ENCODE results near the gene VWF.
"Not testable (repeated sequence)": the region's sequence is repeated elsewhere in the genome, so short reads cannot be mapped to it uniquely, and the experiment has no call there.

VWF gene

GRCh38 chr12:6124411-6125309 lies at the start of gene VWF:
VWF (minus strand) TSS chr12:6124670; CDS start chr12:6123196, 1,474 bp downstream.
- H3K4me3 ChIP-seq (ENCODE audit: low read depth, low read length), result no peak within 1 kb of the TSS

GRCh38 chr12:6172862-6173261 lies 48.4 kb upstream of the VWF start:
- no peak overlapping the region for H3K4me3 ChIP-seq (ENCODE audit: low read depth, low read length)

GRCh38 chr12:6172086-6172485 lies 47.6 kb upstream of the VWF start:
- no peak overlapping the region for H3K4me3 ChIP-seq (ENCODE audit: low read depth, low read length)

GRCh38 chr12:6171409-6172015 lies 47.0 kb upstream of the VWF start:
- no peak overlapping the region for H3K4me3 ChIP-seq (ENCODE audit: low read depth, low read length)

GRCh38 chr12:6167327-6168280 lies 43.1 kb upstream of the VWF start:
- H3K4me3 ChIP-seq (ENCODE audit: low read depth, low read length), result no peak overlapping the region

- H3K4me3 ChIP-seq (ENCODE audit: low read depth, low read length), result no peak overlapping the region
Observed at GRCh38 chr12:6166808-6167207, 42.3 kb upstream of the VWF start.

DNA sequence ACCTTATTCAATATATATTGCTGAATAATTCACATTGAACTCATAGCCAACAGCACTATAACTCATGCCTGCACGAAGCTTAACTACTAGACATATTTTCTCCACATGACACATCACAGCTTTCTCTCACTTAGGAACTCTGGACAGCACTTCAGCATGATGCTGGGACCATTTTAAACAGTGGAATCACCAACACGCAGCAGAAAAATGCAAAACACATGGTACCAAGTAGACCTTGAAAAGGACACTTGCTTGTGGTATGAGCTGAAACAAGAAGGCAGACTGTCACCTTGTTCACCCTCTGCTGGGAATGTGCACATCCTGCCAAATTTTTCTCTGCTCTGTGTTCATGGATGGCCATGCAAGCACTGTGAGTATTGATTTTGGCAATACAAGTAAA lies 40.9 kb upstream of the VWF start:
- no peak overlapping the region for H3K4me3 ChIP-seq (ENCODE audit: low read depth, low read length)

- no peak overlapping the region for H3K4me3 ChIP-seq (ENCODE audit: low read depth, low read length)
Observed at GRCh38 chr12:6163416-6164060, 39.1 kb upstream of the VWF start.

DNA sequence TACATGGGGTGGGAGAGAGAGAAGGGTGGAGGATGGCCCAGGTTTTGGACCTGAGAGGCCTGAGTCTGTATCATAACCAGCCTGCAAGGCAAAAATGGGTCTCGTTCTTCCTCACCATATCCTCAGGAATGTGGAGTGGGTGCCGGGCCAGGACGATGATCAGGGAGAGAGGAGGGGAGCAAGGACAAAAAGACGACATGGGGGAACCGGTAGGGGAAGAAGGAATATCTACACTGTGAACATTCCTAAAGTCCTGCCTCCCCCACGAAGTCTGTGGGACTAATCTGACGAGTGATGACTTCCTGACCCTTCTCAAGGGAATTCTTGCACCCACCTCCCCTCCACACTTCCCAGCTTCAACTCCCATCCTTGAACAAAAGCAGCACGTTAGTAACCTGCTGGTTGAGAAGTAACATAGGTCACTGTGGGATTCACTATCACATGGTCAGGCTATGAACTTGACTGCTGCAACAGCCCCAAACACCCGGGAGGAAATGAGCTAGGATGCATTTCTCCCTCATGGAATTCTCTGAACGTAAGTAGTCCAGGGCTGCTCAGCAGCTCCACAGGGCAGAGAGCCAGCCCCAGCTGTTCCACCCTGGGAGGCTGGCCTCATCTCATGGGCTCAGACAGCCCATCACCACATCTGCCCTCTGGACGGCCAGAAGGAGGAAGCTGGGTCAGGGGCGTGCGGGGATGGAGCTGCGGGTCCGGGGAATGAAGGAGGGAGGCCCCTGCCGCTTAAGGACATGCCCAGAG lies 36.8 kb upstream of the VWF start:
- no peak overlapping the region for H3K4me3 ChIP-seq (ENCODE audit: low read depth, low read length)

- H3K4me3 ChIP-seq (ENCODE audit: low read depth, low read length), result not testable (repeated sequence)
Observed at GRCh38 chr12:6160049-6160649, 35.7 kb upstream of the VWF start.

DNA sequence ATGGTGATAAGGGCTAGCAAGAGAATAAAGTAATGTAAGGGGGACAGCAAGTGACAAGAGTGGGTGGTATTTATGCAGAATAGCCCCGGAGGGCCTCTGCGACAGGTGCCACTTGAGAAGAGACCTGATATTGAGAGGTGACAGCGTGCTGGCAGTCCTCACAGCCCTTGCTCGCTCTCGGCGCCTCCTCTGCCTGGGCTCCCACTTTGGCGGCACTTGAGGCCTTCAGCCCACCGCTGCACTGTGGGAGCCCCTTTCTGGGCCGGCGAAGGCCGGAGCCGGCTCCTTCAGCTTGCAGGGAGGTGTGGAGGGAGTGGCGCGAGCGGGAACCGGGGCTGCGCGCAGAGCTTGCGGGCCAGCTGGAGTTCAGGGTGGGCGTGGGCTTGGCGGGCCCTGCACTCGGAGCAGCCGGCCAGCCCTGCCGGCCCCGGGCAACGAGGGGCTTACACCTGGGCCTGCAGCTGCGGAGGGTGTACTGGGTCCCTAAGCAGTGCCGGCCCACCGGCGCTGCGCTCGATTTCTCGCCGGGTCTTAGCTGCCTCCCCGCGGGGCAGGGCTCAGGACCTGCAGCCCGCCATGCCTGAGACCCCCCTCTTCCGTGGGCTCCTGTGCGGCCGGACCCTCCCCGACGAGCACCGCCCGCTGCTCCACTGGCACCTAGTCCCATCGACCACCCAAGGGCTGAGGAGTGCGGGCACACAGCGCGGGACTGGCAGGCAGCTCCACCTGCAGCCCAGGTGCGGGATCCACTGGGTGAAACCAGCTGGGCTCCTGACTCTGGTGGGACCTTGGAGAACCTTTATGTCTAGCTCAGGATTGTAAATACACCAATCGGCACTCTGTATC lies 34.9 kb upstream of the VWF start:
- not testable (repeated sequence) for H3K4me3 ChIP-seq (ENCODE audit: low read depth, low read length)

DNA sequence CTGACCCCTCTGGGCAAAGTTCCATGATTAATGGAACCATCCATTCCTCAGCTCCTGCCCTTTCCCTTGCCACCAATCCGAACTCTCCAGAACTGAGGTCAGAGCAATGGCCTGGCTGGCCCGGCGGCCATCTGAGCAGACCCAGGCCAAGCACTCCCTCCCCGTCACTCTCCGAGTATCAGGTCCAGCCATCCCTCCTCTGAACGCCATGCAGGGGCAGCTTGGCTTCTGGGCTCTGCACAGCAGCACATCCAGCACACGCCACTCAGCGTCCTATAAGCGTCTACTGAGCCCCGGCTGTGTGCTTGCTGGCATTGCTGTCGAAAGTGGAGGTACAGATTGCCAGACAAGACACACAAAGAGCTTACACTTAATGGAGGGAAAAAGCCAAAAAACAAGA lies 34.3 kb upstream of the VWF start:
- H3K4me3 ChIP-seq (ENCODE audit: low read depth, low read length), result no peak overlapping the region

DNA sequence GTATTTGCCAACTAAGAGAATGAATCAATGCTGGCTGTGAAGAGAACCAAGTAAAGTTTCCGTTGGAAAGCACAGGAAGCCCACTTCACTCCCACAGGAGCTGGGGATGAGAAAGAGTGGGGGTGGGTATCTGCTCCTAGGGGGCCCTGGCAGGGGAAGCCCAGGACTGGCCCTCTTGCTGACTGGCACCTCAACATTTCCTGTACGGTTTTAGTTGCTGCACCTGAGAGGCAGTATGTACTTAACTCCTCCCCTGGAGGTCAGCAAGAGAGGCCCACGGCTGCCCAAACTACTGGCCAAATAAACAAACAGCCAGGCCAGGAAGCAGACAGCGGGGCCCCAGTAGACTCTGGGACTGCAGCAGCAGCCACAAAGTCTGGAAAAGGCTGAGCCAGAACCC lies 33.8 kb upstream of the VWF start:
- H3K4me3 ChIP-seq (ENCODE audit: low read depth, low read length), result no peak overlapping the region

DNA sequence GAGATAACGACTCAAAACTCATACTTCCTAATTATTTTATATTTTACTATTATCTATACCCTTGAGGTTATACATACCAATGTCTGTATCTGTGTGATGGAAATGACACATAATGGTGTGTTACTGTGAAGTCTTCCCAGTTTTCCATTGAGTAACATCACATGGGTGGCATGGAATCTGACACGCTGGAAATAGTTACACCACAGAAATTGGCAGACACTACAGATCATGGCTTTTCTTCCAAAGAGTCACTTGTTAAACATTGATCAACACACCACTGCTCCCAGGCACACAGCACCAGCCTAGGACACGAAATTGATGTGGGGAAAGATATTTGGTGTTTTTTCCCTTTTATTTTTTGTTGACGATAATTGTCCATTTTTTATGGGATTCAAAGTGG lies 33.0 kb upstream of the VWF start:
- no peak overlapping the region for H3K4me3 ChIP-seq (ENCODE audit: low read depth, low read length)

DNA sequence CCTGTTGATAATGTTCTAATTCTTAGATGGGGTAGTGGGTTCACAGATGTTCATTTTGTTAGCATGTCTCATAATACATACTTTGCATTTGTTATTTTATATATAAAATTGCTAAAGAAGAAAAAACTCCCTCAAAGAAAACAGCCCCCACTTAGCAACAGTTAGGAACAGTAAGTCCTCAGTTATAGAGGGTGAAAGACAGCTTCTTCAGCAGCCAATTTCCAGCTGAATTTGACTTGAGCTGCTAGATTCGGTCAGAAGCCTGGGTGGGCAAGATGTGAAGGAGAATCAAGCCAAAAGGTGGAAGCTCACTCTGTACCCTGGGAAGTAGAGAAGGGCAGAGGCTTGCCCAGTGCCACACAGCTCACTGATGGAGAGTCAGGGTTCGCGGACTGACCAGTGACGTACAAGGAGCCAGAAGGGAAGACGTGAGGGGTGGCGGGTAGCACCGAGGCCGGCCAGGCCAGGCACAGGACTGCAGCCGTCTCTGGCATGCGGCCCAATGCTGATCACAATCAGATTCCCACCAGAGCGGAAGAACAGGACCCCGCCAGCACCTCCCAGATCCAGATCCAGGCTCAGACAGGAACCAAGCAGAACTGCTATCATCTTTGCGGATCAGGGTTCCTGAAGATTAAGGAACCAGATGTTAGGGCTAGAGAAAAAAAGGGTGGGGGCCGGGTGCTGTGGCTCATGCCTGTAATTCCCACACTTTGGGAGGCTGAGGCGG lies 30.4 kb upstream of the VWF start:
- H3K4me3 ChIP-seq (ENCODE audit: low read depth, low read length), result no peak overlapping the region

DNA sequence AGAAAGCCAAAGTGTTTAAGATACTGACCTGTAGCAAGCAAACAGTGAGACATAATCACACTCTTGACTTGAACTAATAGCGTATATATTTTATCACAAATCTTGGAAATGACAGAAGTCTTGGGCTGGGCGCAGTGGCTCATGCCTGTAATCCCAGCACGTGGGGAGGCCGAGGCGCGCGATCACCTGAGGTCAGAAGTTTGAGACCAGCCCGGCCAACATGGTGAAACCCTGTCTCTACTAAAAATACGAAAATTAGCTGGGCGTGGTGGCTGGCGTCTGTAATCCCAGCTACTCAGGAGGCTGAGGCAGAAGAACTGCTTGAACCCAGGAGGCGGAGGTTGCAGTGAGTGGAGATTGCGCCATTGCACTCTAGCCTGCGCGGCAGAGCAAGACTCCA lies 24.3 kb upstream of the VWF start:
- not testable (repeated sequence) for H3K4me3 ChIP-seq (ENCODE audit: low read depth, low read length)

DNA sequence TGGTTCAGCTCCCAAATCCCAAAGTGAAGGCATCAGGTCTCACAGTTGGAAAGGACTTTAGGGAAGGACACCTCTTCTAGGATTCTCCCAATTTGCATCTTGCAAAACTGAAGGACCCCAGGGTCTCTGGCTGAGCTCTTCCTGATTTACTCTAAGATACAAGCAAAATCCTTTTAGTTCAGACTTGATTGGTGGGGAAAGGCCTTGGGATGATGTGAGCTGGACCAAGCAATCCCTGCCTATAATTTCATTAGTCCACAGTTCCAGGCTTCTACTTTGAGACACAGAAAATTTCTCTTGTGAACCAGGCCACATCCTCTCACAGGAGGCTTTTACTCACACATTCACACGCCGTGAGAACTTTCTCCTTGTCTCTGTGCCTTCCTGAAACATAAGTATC lies 23.6 kb upstream of the VWF start:
- no peak overlapping the region for H3K4me3 ChIP-seq (ENCODE audit: low read depth, low read length)

DNA sequence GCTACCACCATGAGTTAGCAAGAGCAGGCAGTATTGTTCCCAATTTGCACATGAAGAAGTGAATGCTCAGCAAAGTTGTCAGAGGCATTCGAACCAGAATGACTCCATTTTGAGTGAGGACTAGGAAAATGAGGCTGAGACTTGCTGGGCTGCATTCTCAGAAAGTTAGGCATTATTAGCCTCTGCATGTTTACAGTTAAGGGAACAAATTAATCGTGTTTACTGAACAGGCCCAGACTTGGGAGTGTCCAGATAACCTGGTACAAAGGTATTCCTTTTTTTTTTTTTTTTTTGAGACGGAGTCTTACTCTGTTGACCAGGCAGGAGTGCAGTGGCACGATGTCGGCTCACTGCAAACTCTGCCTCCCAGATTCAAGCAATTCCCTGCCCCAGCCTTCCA lies 22.5 kb upstream of the VWF start:
- no peak overlapping the region for H3K4me3 ChIP-seq (ENCODE audit: low read depth, low read length)
